Subcutaneous abdominal adipose tissue (tissue), 5 donors: ENCODE measurements around the gene MAB21L2.

Source experiments
- H3K27ac ChIP-seq: one replicate; pipeline ENCODE4 v1.7.0; 2013; ENCODE audit warnings: low read depth, mild to moderate bottlenecking, inconsistent platforms, low read length, moderate library complexity
- H3K27me3 ChIP-seq, 5 donors: one replicate each; pipeline ENCODE4 v1.7.0; 2013; ENCODE audit warnings: low read length in 5 of 5, inconsistent platforms in 1 of 5; ENCODE audit not compliant: control insufficient read depth in 5 of 5, insufficient read depth in 4 of 5
- H3K36me3 ChIP-seq, 5 donors: one replicate each; pipeline ENCODE4 v1.7.0; 2013; ENCODE audit warnings: low read length in 5 of 5; ENCODE audit not compliant: control insufficient read depth in 5 of 5, insufficient read depth in 5 of 5
- H3K4me1 ChIP-seq, 5 donors: one replicate each; pipeline ENCODE4 v1.7.0; 2013; ENCODE audit warnings: low read length in 5 of 5, mild to moderate bottlenecking in 3 of 5, moderate library complexity in 1 of 5; ENCODE audit not compliant: control insufficient read depth in 5 of 5, insufficient read depth in 5 of 5
- H3K4me3 ChIP-seq, 5 donors: one replicate each; pipeline ENCODE4 v1.7.0; 2013; ENCODE audit warnings: low read length in 5 of 5, low read depth in 1 of 5
- H3K9ac ChIP-seq, 5 donors: one replicate each; pipeline ENCODE4 v1.7.0; 2013; ENCODE audit warnings: low read length in 5 of 5, mild to moderate bottlenecking in 4 of 5, moderate library complexity in 3 of 5
- H3K9me3 ChIP-seq, 5 donors: one replicate each; pipeline ENCODE4 v1.7.0; 2013; ENCODE audit warnings: low read length in 5 of 5; ENCODE audit not compliant: control insufficient read depth in 5 of 5
- donor health status: healthy.
- donor health status: healthy.
- donor health status: healthy.
- donor health status: healthy.
- donor health status: healthy.

Gene MAB21L2

GRCh38 chr4:150593996-150594395, 12.0 kb downstream of the MAB21L2 start:
- Histone ChIP-seq H3K4me3 (no peak overlapping the region), H3K36me3 (peaks cover 3 to 10% (median 7%) of the 10 kb centered on the region in 5 donors), H3K27me3 (no peaks in the 10 kb centered on the region), H3K4me1 (no peaks in the 10 kb centered on the region), H3K27ac (no peak overlapping the region), H3K9me3 (no peaks in the 10 kb centered on the region), H3K9ac (no peak overlapping the region)

- H3K9me3 ChIP-seq = no peaks in the 10 kb centered on the region
- H3K4me1 ChIP-seq = no peaks in the 10 kb centered on the region
- H3K9ac ChIP-seq = no peak overlapping the region
- no peak overlapping the region for H3K27ac ChIP-seq
- H3K36me3 ChIP-seq = peaks cover 0 to 4% (median 3%) of the 10 kb centered on the region in 5 donors
- no peaks in the 10 kb centered on the region for H3K27me3 ChIP-seq
- no peak overlapping the region for H3K4me3 ChIP-seq
Measured at GRCh38 chr4:150598909-150599308, 17.0 kb downstream of the MAB21L2 start.

- Histone ChIP-seq H3K27me3 (no peaks in the 10 kb centered on the region), H3K4me3 (no peak overlapping the region), H3K36me3 (peaks cover 0 to 4% (median 3%) of the 10 kb centered on the region in 5 donors)
Measured at GRCh38 chr4:150599547-150599946, 17.6 kb downstream of the MAB21L2 start.

GRCh38 chr4:150600812-150601445, 19.0 kb downstream of the MAB21L2 start:
- no peak overlapping the region for H3K27ac ChIP-seq
- H3K4me3 ChIP-seq = no peak overlapping the region
- H3K9ac ChIP-seq = no peak overlapping the region
- H3K4me1 ChIP-seq = no peaks in the 10 kb centered on the region
- peaks cover 0 to 4% (median 3%) of the 10 kb centered on the region in 5 donors for H3K36me3 ChIP-seq
- no peaks in the 10 kb centered on the region for H3K27me3 ChIP-seq
- H3K9me3 ChIP-seq = no peaks in the 10 kb centered on the region

More at GRCh38 chr4:150599547-150599946, 17.6 kb downstream of the MAB21L2 start:
- Histone ChIP-seq H3K9ac (no peak overlapping the region), H3K9me3 (no peaks in the 10 kb centered on the region), H3K27ac (no peak overlapping the region), H3K4me1 (no peaks in the 10 kb centered on the region)

GRCh38 chr4:150609131-150609530, 27.2 kb downstream of the MAB21L2 start:
- Histone ChIP-seq H3K9ac (no peak overlapping the region), H3K36me3 (no peaks in the 10 kb centered on the region), H3K4me1 (no peaks in the 10 kb centered on the region), H3K27ac (no peak overlapping the region), H3K9me3 (no peaks in the 10 kb centered on the region), H3K27me3 (no peaks in the 10 kb centered on the region), H3K4me3 (no peak overlapping the region)

- Histone ChIP-seq H3K27ac (no peak overlapping the region), H3K27me3 (no peaks in the 10 kb centered on the region), H3K4me3 (no peak overlapping the region), H3K4me1 (no peaks in the 10 kb centered on the region), H3K9ac (no peak overlapping the region), H3K36me3 (no peaks in the 10 kb centered on the region), H3K9me3 (no peaks in the 10 kb centered on the region)
Measured at GRCh38 chr4:150619042-150619441, 37.1 kb downstream of the MAB21L2 start.

GRCh38 chr4:150624055-150624454, 42.1 kb downstream of the MAB21L2 start:
- Histone ChIP-seq H3K36me3 (no peaks in the 10 kb centered on the region), H3K4me1 (no peaks in the 10 kb centered on the region), H3K9me3 (no peaks in the 10 kb centered on the region), H3K27me3 (no peaks in the 10 kb centered on the region), H3K27ac (no peak overlapping the region), H3K4me3 (no peak overlapping the region), H3K9ac (no peak overlapping the region)

- Histone ChIP-seq H3K36me3 (no peaks in the 10 kb centered on the region), H3K27me3 (no peaks in the 10 kb centered on the region), H3K27ac (no peak overlapping the region), H3K4me3 (no peak overlapping the region), H3K9ac (no peak overlapping the region), H3K9me3 (no peaks in the 10 kb centered on the region), H3K4me1 (no peaks in the 10 kb centered on the region)
Measured at GRCh38 chr4:150625033-150625432, 43.1 kb downstream of the MAB21L2 start.

- Histone ChIP-seq H3K4me3 (no peak overlapping the region), H3K36me3 (no peaks in the 10 kb centered on the region), H3K9me3 (peaks cover 0 to 7% (median 3%) of the 10 kb centered on the region in 5 donors), H3K27ac (no peak overlapping the region), H3K27me3 (no peaks in the 10 kb centered on the region), H3K9ac (no peak overlapping the region), H3K4me1 (no peaks in the 10 kb centered on the region)
Measured at GRCh38 chr4:150628073-150628472, 46.1 kb downstream of the MAB21L2 start.

- Histone ChIP-seq H3K27me3 (no peaks in the 10 kb centered on the region), H3K36me3 (no peaks in the 10 kb centered on the region), H3K9me3 (peaks cover 0 to 15% (median 3%) of the 10 kb centered on the region in 5 donors), H3K4me3 (no peak overlapping the region), H3K9ac (no peak overlapping the region), H3K4me1 (no peaks in the 10 kb centered on the region), H3K27ac (no peak overlapping the region)
Measured at GRCh38 chr4:150632639-150633038, 50.7 kb downstream of the MAB21L2 start.
